Neural progenitor cell (in vitro differentiated cells): ENCODE results near the gene ZC3H15.

ENCODE experiments used
- EZH2 ChIP-seq: fragments of 200-600 bp; sonication (generic); IDR thresholded peaks from 2 replicates; pipeline ENCODE4 v1.6.1; 2017; ENCODE audit warnings: antibody characterized with exemption, mild to moderate bottlenecking, moderate library complexity
- TF ChIP-seq, protein P1 (sequence below): fragments of 200-600 bp; sonication (generic); IDR thresholded peaks from 2 replicates; pipeline ENCODE4 v1.5.1; 2017; ENCODE audit warnings: antibody characterized with exemption, mild to moderate bottlenecking

DNA sequence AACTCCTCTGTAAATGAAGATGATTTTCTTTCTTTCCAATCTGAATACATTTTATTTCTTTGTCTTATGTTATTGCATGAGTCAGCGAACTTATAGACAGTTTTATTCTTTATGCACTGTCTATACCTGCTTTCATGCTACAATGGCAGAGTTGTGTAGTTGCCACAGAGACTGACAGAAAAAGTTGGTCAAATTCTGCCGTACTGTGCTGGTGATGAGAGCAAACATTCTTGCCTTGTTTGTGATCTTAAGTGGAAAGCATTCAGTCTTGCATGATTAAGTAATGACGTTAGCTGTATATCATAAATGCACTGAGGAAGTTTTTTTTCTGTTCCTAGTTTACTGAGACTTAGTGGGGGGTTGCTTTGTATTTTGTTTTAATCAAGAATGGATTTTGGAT lies 32.9 kb downstream of the ZC3H15 start:
- TF ChIP-seq, protein P1, sequence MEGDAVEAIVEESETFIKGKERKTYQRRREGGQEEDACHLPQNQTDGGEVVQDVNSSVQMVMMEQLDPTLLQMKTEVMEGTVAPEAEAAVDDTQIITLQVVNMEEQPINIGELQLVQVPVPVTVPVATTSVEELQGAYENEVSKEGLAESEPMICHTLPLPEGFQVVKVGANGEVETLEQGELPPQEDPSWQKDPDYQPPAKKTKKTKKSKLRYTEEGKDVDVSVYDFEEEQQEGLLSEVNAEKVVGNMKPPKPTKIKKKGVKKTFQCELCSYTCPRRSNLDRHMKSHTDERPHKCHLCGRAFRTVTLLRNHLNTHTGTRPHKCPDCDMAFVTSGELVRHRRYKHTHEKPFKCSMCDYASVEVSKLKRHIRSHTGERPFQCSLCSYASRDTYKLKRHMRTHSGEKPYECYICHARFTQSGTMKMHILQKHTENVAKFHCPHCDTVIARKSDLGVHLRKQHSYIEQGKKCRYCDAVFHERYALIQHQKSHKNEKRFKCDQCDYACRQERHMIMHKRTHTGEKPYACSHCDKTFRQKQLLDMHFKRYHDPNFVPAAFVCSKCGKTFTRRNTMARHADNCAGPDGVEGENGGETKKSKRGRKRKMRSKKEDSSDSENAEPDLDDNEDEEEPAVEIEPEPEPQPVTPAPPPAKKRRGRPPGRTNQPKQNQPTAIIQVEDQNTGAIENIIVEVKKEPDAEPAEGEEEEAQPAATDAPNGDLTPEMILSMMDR = no peak
- no peak for TF ChIP-seq EZH2
